Fibroblast of upper back skin (primary cell): Measurements from ENCODE around the gene ZNF211.

Experiments used
- DNase-seq: peaks from one replicate; pipeline ENCODE4 v3.0.0-alpha.2; 2013

ZNF211 gene

DNA sequence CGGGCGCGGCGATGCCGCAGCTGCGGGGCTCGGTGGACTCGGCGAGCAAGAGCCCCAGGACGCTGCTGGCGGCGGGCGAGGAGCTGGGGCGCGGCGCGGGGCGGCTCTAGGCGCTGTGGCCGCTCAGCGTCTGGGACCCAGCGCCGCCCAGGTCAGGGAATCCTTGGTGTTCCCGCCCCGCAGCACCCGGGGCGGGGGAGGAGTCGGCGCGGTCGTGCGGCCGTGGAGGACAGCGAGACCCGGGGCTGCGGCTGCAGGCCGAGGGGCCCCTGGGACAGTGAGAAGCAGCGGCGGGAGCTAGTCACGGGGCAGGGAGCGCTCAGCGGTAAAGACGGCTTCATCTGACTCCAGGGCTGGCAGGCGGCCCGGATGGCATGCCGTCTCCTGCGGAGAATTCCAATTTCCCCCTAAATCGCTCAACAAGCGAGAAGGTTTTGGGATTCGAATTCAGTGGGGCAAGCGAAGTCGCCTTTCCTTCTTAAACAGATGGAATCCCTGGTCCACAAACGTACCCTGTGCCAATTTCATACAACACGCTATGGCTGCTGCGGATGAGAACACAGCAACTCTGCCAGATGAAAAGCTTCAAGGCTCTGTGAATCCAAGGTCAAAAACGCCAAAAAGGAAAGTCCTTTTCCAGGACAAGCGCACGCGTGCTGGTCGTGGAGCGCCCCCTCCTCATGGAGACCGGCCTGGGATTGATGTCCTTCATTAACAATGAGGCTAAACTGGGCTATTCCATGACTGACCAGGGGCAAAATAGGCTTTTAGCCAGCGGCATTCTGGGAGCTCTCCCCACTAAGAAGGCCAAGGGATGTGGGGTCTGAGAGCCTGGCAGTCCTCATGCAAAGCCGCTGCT lies 31.5 kb downstream of the ZNF211 start:
- DNase-seq, result peak; percentile 57

- DNase-seq, result no peak
Observed at GRCh38 chr19:57665261-57665806, 32.4 kb downstream of the ZNF211 start.

- DNase-seq, result no peak
Observed at GRCh38 chr19:57667228-57667627, 34.3 kb downstream of the ZNF211 start.

- no peak for DNase-seq
Observed at GRCh38 chr19:57668635-57669034, 35.7 kb downstream of the ZNF211 start, which contains the start of gene ZSCAN4. ZSCAN4 (plus strand) TSS chr19:57668935; CDS start chr19:57676146, 7,211 bp downstream.

GRCh38 chr19:57671124-57671895 lies 38.3 kb downstream of the ZNF211 start:
- DNase-seq, result no peak

- DNase-seq, result no peak
Observed at GRCh38 chr19:57672466-57672865, 39.5 kb downstream of the ZNF211 start.

- DNase-seq, result peak; percentile 31
Observed at GRCh38 chr19:57675881-57676280, 42.9 kb downstream of the ZNF211 start.

GRCh38 chr19:57682226-57682766 lies 49.3 kb downstream of the ZNF211 start:
- DNase-seq, result no peak

DNA sequence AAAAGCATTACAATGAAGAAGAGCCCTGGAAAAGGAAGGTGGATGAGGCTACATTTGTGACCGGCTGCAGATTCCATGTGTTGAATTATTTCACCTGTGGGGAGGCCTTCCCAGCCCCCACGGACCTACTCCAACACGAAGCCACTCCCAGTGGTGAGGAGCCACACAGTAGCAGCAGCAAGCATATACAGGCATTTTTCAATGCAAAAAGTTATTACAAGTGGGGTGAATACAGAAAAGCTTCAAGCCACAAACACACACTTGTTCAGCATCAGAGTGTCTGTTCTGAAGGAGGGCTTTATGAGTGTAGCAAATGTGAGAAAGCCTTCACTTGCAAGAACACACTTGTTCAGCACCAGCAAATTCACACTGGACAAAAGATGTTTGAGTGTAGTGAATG lies 53.8 kb downstream of the ZNF211 start:
- no peak for DNase-seq

- no peak for DNase-seq
Observed at GRCh38 chr19:57687363-57688010, 54.5 kb downstream of the ZNF211 start.

DNA sequence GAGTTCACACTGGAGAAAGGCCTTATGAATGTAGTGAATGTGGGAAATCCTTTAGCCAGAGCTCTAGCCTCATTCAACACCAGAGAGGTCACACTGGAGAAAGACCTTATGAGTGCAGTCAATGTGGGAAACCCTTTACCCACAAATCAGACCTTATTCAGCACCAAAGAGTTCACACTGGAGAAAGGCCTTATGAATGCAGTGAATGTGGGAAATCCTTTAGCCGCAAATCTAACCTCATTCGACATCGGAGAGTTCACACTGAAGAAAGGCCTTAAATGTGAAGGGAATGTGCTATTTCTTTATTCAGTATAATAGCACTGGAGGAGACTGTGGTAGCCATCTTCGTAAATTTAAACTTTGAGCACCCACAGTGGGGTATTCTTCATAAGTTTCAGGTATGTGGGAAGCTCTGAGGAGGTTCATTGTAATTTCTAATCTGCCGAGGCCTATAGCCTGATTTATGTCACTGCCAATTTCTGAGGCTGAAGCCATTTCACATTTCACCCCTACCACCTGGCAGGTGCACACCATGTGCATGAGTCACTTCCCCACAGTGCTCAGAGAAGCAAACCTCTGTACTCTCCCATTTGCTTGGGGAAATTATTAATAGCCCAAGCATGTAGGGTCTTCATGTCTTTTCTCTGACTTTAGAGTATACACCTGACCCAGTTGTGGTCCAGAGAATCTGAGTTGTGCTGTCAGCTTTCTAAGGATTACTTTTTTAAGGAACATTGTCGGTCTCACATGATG lies 55.2 kb downstream of the ZNF211 start:
- DNase-seq, result no peak

- no peak for DNase-seq
Observed at GRCh38 chr19:57689750-57690149, 56.8 kb downstream of the ZNF211 start.
